ENCODE results near the gene DOCK7. TPM values are rescaled to one million over a fixed set of nuclear protein-coding genes. Genes with fewer than 3 reads are reported as not detected.
"Not testable (repeated sequence)": the region's sequence is repeated elsewhere in the genome, so short reads cannot be mapped to it uniquely, and the experiment has no call there.

DOCK7 gene
- total RNA-seq, 1 donor = 110 TPM

GRCh38 chr1:62585469-62586155 lies 102.6 kb downstream of the DOCK7 start:
- no peak overlapping the region for H3K4me3 ChIP-seq (ENCODE audit: low read depth, low read length)
- DNase-seq (ENCODE audit: low read depth) = no peak
- TF ChIP-seq CTCF (IDR thresholded peaks at IDR 0.05; ENCODE audit: insufficient read depth, low read length) = no peak

GRCh38 chr1:62573675-62574074 lies 114.5 kb downstream of the DOCK7 start:
- no peak for DNase-seq (ENCODE audit: low read depth)
- H3K4me3 ChIP-seq (ENCODE audit: low read depth, low read length) = no peak overlapping the region
- TF ChIP-seq CTCF (IDR thresholded peaks at IDR 0.05; ENCODE audit: insufficient read depth, low read length) = no peak

GRCh38 chr1:62572476-62572875 lies 115.7 kb downstream of the DOCK7 start:
- TF ChIP-seq CTCF (IDR thresholded peaks at IDR 0.05; ENCODE audit: insufficient read depth, low read length) = no peak
- DNase-seq (ENCODE audit: low read depth) = no peak
- no peak overlapping the region for H3K4me3 ChIP-seq (ENCODE audit: low read depth, low read length)

GRCh38 chr1:62571517-62571916 lies 116.7 kb downstream of the DOCK7 start:
- not testable (repeated sequence) for H3K4me3 ChIP-seq (ENCODE audit: low read depth, low read length); DNase-seq (ENCODE audit: low read depth)

- DNase-seq (ENCODE audit: low read depth) = not testable (repeated sequence)
Measured at GRCh38 chr1:62567926-62568325, 120.3 kb downstream of the DOCK7 start.

GRCh38 chr1:62567182-62567581 lies 121.0 kb downstream of the DOCK7 start:
- DNase-seq (ENCODE audit: low read depth); H3K4me3 ChIP-seq (ENCODE audit: low read depth, low read length): not testable (repeated sequence)

More at GRCh38 chr1:62567926-62568325, 120.3 kb downstream of the DOCK7 start:
- H3K4me3 ChIP-seq (ENCODE audit: low read depth, low read length) = not testable (repeated sequence)

GRCh38 chr1:62561306-62561705 lies 126.9 kb downstream of the DOCK7 start:
- no peak overlapping the region for H3K4me3 ChIP-seq (ENCODE audit: low read depth, low read length)
- no peak for TF ChIP-seq CTCF (IDR thresholded peaks at IDR 0.05; ENCODE audit: insufficient read depth, low read length)
- no peak for DNase-seq (ENCODE audit: low read depth)

- DNase-seq (ENCODE audit: low read depth) = no peak
- TF ChIP-seq CTCF (IDR thresholded peaks at IDR 0.05; ENCODE audit: insufficient read depth, low read length) = no peak
- H3K4me3 ChIP-seq (ENCODE audit: low read depth, low read length) = no peak overlapping the region
Measured at GRCh38 chr1:62544570-62544969, 143.6 kb downstream of the DOCK7 start.
